ENCODE data around the gene GAB2. TPM values are rescaled to one million over a fixed set of nuclear protein-coding genes. Genes with fewer than 3 reads are reported as not detected.

Gene GAB2
- total RNA-seq, 4 donors from 2014 or later = 18.0 to 42.4 (median 26.0) TPM

DNA sequence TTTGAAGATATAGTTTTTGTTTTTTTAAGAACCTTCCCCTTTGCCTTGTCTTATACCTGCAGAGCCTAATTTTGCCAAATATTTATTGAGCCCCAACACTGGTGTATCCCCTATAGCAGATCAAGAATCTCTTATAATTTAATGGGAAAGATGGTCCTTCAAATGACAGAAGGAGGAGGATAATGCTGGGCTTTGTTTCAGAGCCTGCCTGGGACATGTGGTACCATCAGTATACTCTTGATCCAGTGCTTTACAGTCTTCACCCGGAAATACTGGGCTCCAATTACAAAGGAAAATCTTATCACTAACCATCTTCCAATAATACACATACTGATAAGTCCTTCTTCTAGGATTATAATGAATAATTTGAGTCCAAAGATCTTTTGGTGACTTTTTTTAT, 84.7 kb downstream of the GAB2 start:
- no peak for TF ChIP-seq POLR2AphosphoS5 (IDR thresholded peaks at IDR 0.05)
- TF ChIP-seq, protein P1, sequence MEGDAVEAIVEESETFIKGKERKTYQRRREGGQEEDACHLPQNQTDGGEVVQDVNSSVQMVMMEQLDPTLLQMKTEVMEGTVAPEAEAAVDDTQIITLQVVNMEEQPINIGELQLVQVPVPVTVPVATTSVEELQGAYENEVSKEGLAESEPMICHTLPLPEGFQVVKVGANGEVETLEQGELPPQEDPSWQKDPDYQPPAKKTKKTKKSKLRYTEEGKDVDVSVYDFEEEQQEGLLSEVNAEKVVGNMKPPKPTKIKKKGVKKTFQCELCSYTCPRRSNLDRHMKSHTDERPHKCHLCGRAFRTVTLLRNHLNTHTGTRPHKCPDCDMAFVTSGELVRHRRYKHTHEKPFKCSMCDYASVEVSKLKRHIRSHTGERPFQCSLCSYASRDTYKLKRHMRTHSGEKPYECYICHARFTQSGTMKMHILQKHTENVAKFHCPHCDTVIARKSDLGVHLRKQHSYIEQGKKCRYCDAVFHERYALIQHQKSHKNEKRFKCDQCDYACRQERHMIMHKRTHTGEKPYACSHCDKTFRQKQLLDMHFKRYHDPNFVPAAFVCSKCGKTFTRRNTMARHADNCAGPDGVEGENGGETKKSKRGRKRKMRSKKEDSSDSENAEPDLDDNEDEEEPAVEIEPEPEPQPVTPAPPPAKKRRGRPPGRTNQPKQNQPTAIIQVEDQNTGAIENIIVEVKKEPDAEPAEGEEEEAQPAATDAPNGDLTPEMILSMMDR (IDR thresholded peaks at IDR 0.05) = no peak
- no peak for TF ChIP-seq POLR2A (IDR thresholded peaks at IDR 0.05; ENCODE audit: low read depth)
- TF ChIP-seq EP300 (IDR thresholded peaks at IDR 0.05) = no peak
- intact Hi-C loops (cut with DNase I) = no loop called here
- no peaks in the 10 kb centered on the region for H3K27me3 ChIP-seq
- no peak overlapping the region for H3K4me3 ChIP-seq
- no peaks in the 10 kb centered on the region for H3K9me3 ChIP-seq
- H3K4me1 ChIP-seq = peaks cover 10 to 12% (median 10%) of the 10 kb centered on the region in 4 donors
- DNase-seq (ENCODE audit: extremely low spot score) = no peak
- no peak overlapping the region for H3K27ac ChIP-seq (replicated peaks in 1 of 4)
- WGBS = 90% methylated on average over 1 of the region's 1 CpG
- H3K36me3 ChIP-seq = no peaks in the 10 kb centered on the region

DNA sequence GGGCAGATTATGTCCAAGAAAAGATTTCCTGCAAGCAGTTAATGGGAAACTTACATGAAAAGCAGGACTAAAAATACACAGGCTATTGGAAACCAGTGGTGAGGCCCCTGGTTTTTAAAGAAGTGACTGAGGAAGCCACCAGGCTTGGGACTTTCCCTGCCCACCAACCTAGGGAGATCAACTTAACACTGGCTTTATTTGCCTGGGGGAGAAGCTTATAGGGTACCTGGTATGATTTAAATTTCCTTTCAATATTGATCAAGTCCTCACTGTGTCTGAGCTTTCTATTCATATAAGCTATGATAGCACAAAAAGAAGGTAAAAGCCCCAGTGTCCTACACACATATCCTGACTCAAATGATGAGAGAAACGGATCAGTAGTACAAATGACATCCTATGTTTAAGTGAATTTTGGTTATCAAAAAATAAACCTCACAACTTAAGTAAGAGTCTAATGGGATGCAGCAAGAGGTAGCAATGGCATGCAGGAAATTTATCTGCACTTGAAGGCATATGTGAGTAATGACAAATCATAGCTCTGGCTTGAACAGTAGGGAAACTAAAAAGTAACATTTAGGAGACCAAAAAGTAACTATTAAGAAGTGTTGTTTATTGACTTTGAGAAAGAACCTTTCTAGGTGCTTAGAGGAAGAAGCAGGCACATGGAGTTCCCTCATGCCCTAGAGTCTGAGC, 85.3 kb downstream of the GAB2 start:
- no peaks in the 10 kb centered on the region for H3K27me3 ChIP-seq
- H3K36me3 ChIP-seq = no peaks in the 10 kb centered on the region
- no peak overlapping the region for H3K4me3 ChIP-seq
- intact Hi-C loops (cut with DNase I) = no loop called here
- 79% methylated on average over 1 of the region's 1 CpG for WGBS
- TF ChIP-seq EP300 (IDR thresholded peaks at IDR 0.05) (no peak), POLR2AphosphoS5 (IDR thresholded peaks at IDR 0.05) (no peak), POLR2A (IDR thresholded peaks at IDR 0.05; ENCODE audit: low read depth) (no peak)
- TF ChIP-seq, protein P1 (IDR thresholded peaks at IDR 0.05) = no peak
- DNase-seq (ENCODE audit: extremely low spot score) = no peak
- no peak overlapping the region for H3K27ac ChIP-seq (replicated peaks in 1 of 4)
- peaks cover 4 to 12% (median 10%) of the 10 kb centered on the region in 4 donors for H3K4me1 ChIP-seq
- no peaks in the 10 kb centered on the region for H3K9me3 ChIP-seq

DNA sequence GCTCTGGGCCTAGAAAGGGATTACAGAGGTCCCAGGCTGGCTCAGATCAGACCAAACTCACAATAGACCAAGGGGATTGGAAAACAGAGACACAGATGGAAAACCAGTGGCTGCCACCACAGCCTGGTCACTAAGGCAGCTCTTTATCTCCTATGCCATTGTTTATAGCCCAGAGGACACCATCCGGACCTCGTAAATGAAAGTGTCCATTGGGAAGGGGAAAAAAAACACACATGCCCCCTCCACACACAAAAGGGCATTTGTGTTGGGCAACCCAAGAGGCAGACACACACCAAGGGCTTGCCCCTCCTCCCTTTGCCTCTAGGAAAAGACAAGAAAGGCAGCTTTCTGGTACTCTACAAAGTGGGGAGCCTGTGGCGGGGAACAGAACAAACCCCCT, 85.9 kb downstream of the GAB2 start:
- no peaks in the 10 kb centered on the region for H3K9me3 ChIP-seq
- TF ChIP-seq POLR2A (IDR thresholded peaks at IDR 0.05; ENCODE audit: low read depth) (no peak), EP300 (IDR thresholded peaks at IDR 0.05) (no peak), POLR2AphosphoS5 (IDR thresholded peaks at IDR 0.05) (no peak)
- TF ChIP-seq, protein P1 (IDR thresholded peaks at IDR 0.05) = no peak
- 70% methylated on average over 3 of the region's 3 CpGs for WGBS
- H3K27ac ChIP-seq (replicated peaks in 1 of 4) = no peak overlapping the region
- intact Hi-C loops (cut with DNase I) = no loop called here
- DNase-seq (ENCODE audit: extremely low spot score) = no peak
- no peaks in the 10 kb centered on the region for H3K36me3 ChIP-seq
- peaks cover 0 to 12% (median 10%) of the 10 kb centered on the region in 4 donors for H3K4me1 ChIP-seq
- no peak overlapping the region for H3K4me3 ChIP-seq
- no peaks in the 10 kb centered on the region for H3K27me3 ChIP-seq

DNA sequence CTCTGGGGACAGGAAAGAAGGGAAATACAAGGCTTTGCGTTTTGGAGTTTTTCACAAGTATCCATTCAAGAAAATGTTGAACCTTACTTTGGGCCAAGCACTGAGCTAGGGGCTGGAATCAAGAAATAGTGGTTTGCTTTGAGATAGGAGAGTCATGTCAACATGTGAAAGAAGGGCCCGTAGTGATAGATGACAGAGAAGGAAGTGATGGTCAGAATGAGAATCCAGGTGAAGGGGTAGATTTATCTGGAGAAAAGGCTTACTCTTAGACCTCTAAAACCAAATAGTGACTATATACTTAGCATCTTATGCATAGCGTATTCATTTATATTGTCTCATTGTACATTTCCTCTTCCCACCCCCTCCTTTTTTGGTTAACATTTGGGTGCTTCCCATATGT, 87.3 kb downstream of the GAB2 start:
- Histone ChIP-seq H3K27me3 (no peaks in the 10 kb centered on the region), H3K4me3 (no peak overlapping the region), H3K9me3 (no peaks in the 10 kb centered on the region), H3K4me1 (peaks cover 0 to 12% (median 10%) of the 10 kb centered on the region in 4 donors), H3K27ac (replicated peaks in 1 of 4) (no peak overlapping the region), H3K36me3 (no peaks in the 10 kb centered on the region)
- 88% methylated on average over 3 of the region's 3 CpGs for WGBS
- intact Hi-C loops (cut with DNase I) = no loop called here
- TF ChIP-seq POLR2A (IDR thresholded peaks at IDR 0.05; ENCODE audit: low read depth) = no peak
- TF ChIP-seq, protein P1 (IDR thresholded peaks at IDR 0.05) = no peak
- TF ChIP-seq POLR2AphosphoS5 (IDR thresholded peaks at IDR 0.05) = no peak
- no peak for DNase-seq (ENCODE audit: extremely low spot score)

DNA sequence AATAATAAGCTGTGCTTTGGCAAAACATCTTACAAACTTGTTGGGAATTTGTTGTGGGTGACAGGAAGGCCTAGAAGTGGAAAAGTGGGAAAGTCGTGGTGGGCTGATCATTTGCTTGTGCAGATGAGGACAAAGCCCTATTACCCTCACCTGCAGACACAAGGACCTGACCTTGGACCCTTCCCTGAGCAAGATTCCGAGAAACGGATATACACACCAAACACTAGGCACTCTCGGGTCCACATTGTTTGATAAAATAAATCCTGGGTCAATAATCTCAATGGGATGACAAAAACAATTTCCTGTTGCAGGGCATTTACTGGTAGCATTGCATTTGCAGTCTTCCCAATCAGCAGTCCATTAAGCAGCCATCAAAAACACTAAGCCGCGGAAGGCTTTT, 89.7 kb downstream of the GAB2 start:
- Histone ChIP-seq H3K27ac (replicated peaks in 1 of 4) (no peak overlapping the region), H3K4me3 (no peak overlapping the region), H3K27me3 (no peaks in the 10 kb centered on the region), H3K36me3 (no peaks in the 10 kb centered on the region), H3K9me3 (no peaks in the 10 kb centered on the region), H3K4me1 (peaks cover 0 to 12% (median 10%) of the 10 kb centered on the region in 4 donors)
- intact Hi-C loops (cut with DNase I) = no loop called here
- 94% methylated on average over 6 of the region's 6 CpGs for WGBS
- DNase-seq (ENCODE audit: extremely low spot score) = no peak
- no peak for TF ChIP-seq POLR2AphosphoS5 (IDR thresholded peaks at IDR 0.05)
- TF ChIP-seq EP300 (IDR thresholded peaks at IDR 0.05) = no peak
- no peak for TF ChIP-seq POLR2A (IDR thresholded peaks at IDR 0.05; ENCODE audit: low read depth)
- TF ChIP-seq, protein P1 (IDR thresholded peaks at IDR 0.05) = no peak
